ENCODE results near the gene GPBP1.

GPBP1 gene

DNA sequence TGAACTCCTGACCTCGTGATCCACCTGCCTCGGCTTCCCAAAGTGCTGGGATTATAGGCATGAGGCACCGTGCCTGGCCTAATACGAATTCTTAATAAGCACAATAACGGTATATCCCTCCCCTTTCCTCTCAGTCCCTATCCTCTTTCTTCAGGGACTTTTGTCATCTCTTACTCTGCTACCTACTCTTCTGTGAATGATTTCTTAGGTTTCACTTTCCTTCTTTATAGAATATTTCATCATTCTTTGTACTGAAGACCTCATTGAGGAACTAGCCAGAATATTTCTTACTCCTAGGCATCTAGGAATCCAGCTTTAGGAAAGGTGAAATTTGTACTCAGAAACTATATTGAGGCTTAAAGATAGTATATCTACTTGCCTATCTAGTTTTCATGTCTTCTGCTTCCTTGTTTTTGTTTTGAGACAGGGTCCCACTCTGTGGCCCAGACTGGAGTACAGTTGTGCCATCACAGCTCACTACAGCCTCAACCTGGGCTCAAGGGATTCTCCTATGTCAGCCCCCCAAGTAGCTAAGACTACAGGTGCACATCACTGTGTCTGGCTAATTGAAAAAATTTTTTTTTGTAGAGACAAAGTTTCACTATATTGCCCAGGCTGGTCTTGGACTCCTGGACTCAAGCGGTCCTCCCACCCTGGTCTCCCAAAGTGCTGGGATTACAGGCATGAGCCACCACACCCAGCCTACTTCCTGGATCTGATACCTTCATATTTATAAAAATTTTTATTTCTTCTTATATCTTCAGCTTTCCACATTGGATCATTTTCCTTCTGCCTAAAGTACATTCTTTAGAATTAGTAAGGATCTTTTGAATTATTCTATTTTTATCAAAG lies 69.7 kb downstream of the GPBP1 start:
- Mint-ChIP-seq H3K4me3 (no peak overlapping the region), H3K4me1 (no peaks in the 10 kb centered on the region), H3K9me3 (no peaks in the 10 kb centered on the region), H3K27me3 (ENCODE audit: low read depth, poor library complexity) (no peaks in the 10 kb centered on the region), H3K27ac (no peak overlapping the region), H3K36me3 (ENCODE audit: low read depth) (peaks cover 78% of the 10 kb centered on the region)
- TF ChIP-seq, protein P1, sequence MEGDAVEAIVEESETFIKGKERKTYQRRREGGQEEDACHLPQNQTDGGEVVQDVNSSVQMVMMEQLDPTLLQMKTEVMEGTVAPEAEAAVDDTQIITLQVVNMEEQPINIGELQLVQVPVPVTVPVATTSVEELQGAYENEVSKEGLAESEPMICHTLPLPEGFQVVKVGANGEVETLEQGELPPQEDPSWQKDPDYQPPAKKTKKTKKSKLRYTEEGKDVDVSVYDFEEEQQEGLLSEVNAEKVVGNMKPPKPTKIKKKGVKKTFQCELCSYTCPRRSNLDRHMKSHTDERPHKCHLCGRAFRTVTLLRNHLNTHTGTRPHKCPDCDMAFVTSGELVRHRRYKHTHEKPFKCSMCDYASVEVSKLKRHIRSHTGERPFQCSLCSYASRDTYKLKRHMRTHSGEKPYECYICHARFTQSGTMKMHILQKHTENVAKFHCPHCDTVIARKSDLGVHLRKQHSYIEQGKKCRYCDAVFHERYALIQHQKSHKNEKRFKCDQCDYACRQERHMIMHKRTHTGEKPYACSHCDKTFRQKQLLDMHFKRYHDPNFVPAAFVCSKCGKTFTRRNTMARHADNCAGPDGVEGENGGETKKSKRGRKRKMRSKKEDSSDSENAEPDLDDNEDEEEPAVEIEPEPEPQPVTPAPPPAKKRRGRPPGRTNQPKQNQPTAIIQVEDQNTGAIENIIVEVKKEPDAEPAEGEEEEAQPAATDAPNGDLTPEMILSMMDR (IDR thresholded peaks at IDR 0.05), result no peak
- DNase-seq, result no peak

DNA sequence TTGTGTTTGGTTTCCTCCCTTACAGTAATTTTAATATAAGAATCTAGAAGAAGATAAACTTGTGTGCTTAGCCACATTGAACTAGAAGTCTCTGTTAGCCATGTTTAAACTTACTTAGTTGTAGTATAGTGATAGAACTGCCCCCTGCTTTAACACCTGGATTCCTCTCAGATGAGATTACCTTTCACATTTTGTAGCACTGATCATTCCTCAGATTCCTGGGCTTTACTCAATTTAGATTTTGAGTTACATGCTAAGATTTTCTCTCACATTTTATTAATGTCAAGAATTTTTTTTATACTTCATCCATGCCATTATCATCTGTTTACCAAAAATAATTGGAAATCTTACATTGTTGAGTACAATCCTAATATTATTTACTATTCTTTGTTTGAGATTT lies 70.5 kb downstream of the GPBP1 start:
- Mint-ChIP-seq H3K9me3 (no peaks in the 10 kb centered on the region), H3K36me3 (ENCODE audit: low read depth) (peaks cover 81% of the 10 kb centered on the region), H3K4me3 (no peak overlapping the region), H3K4me1 (no peaks in the 10 kb centered on the region), H3K27me3 (ENCODE audit: low read depth, poor library complexity) (no peaks in the 10 kb centered on the region), H3K27ac (peak overlapping the region; percentile 12)
- TF ChIP-seq, protein P1 (IDR thresholded peaks at IDR 0.05), result no peak
- no peak for DNase-seq

DNA sequence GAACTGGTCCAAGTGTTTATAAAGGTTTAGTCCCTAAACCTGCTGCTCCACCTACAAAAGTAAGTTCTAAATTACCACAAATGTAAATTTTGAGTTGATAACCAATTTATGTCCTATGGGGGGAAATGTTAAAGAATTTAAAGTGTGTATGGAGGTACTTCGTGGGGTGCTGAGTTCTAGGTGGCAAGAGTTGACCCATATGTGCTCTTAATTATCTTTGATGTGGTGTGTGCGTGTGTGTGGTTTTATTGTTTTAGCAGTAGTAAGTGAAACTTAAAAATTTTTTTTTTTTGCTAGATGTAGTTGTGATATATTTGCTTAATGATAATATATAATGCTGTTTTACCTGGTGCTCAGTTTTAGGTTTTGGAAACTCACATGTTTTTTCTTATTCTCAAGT lies 72.6 kb downstream of the GPBP1 start:
- DNase-seq, result no peak
- Mint-ChIP-seq H3K27ac (no peak overlapping the region), H3K27me3 (ENCODE audit: low read depth, poor library complexity) (no peaks in the 10 kb centered on the region), H3K36me3 (ENCODE audit: low read depth) (peaks cover 82% of the 10 kb centered on the region), H3K4me3 (no peak overlapping the region), H3K4me1 (no peaks in the 10 kb centered on the region), H3K9me3 (no peaks in the 10 kb centered on the region)
- TF ChIP-seq, protein P1 (IDR thresholded peaks at IDR 0.05), result no peak

DNA sequence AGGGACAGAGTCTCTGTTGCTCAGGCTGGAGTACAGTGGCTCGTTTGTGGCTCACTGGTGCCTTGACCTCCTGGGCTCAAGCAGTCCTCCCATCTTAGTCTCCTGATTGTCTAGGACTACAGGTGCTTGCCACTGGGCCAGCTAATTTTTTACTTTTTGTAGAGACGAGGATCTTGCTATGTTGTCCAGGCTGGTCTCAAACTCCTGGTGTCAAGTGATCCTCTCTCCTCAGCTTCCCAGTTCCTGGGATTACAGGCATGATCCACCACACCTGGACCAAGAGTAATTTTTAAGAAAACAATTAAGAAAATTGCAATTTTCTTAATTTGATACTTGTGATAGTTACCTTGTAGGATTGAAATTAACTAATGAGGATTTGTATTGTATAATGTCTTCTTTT lies 73.9 kb downstream of the GPBP1 start:
- Mint-ChIP-seq H3K4me3 (no peak overlapping the region), H3K4me1 (no peaks in the 10 kb centered on the region), H3K36me3 (ENCODE audit: low read depth) (peaks cover 87% of the 10 kb centered on the region), H3K9me3 (no peaks in the 10 kb centered on the region), H3K27me3 (ENCODE audit: low read depth, poor library complexity) (no peaks in the 10 kb centered on the region), H3K27ac (no peak overlapping the region)
- DNase-seq, result no peak
- TF ChIP-seq, protein P1 (IDR thresholded peaks at IDR 0.05), result no peak

DNA sequence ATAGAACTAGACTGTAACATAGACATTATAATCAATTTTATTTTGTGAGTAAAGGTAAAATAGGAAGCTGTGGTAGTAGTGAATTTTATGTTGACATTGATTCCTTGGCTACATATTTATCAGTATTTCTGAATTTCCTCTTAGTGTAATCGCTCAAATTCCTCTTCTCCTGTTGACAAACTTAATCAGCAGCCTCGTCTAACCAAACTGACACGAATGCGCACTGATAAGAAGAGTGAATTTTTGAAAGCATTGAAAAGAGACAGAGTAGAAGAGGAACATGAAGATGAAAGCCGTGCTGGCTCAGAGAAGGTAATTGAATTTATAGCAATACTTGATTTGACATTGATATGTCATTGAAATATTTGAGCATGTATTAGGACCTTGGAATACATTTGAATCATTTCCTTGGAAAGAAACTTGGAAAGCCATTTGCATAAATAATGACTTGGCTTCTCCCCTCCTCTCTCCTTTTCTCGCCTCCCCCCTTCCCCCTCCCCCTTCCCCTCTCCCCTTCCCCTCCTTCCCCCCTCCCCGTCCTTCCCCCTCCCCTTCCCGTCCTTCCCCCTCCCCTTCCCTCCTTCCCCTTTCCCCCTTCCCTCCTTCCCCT lies 75.5 kb downstream of the GPBP1 start:
- Mint-ChIP-seq H3K4me3 (no peak overlapping the region), H3K27ac (peak overlapping the region; percentile 82), H3K4me1 (peaks cover 4% of the 10 kb centered on the region), H3K9me3 (no peaks in the 10 kb centered on the region), H3K27me3 (ENCODE audit: low read depth, poor library complexity) (no peaks in the 10 kb centered on the region), H3K36me3 (ENCODE audit: low read depth) (peaks cover 91% of the 10 kb centered on the region)
- no peak for DNase-seq
- TF ChIP-seq, protein P1 (IDR thresholded peaks at IDR 0.05), result no peak
